ENCODE data around the gene IRX4. TPM values are rescaled to one million over a fixed set of nuclear protein-coding genes. Genes with fewer than 3 reads are reported as not detected.

Gene IRX4
- total and polyA plus RNA-seq, 4 donors, result not detected

- Histone ChIP-seq H3K4me3 (ENCODE audit: low read length in 2 of 2) (no peak overlapping the region), H3K9me3 (ENCODE audit: control insufficient read depth, low read length) (no peaks in the 10 kb centered on the region), H3K36me3 (ENCODE audit: control insufficient read depth in 1 of 2, insufficient read depth in 2 of 2, low read length in 1 of 2) (no peaks in the 10 kb centered on the region), H3K27ac (ENCODE audit: low read depth in 1 of 2, low read length in 2 of 2) (no peak overlapping the region), H3K4me1 (ENCODE audit: control insufficient read depth in 1 of 2, insufficient read depth in 2 of 2, low read length in 2 of 2) (no peaks in the 10 kb centered on the region), H3K27me3 (ENCODE audit: control insufficient read depth in 1 of 2, insufficient read depth in 2 of 2, low read length in 1 of 2) (no peaks in the 10 kb centered on the region)
- peak in 1 of 2 donors; percentile 66 for DNase-seq
- 58 to 60% methylated on average over 21 of the region's 21 CpGs for WGBS, 2 donors
- ATAC-seq (ENCODE audit: low FRiP score), result no peak
- intact Hi-C loops (cut with DNase I), result no loop called here
Measured at GRCh38 chr5:1834721-1835429, 47.9 kb downstream of the IRX4 start.

- intact Hi-C loops (cut with DNase I), result no loop called here
- no peaks in the 10 kb centered on the region for H3K9me3 ChIP-seq (ENCODE audit: control insufficient read depth, low read length)
- no peaks in the 10 kb centered on the region for H3K27me3 ChIP-seq (ENCODE audit: control insufficient read depth in 1 of 2, insufficient read depth in 2 of 2, low read length in 1 of 2)
- no peaks in the 10 kb centered on the region for H3K36me3 ChIP-seq (ENCODE audit: control insufficient read depth in 1 of 2, insufficient read depth in 2 of 2, low read length in 1 of 2)
- no peaks in the 10 kb centered on the region for H3K4me1 ChIP-seq (ENCODE audit: control insufficient read depth in 1 of 2, insufficient read depth in 2 of 2, low read length in 2 of 2)
- 66 to 69% methylated on average over 21 to 22 of the region's 22 CpGs for WGBS, 2 donors
- H3K27ac ChIP-seq (ENCODE audit: low read depth in 1 of 2, low read length in 2 of 2), result no peak overlapping the region
- H3K4me3 ChIP-seq (ENCODE audit: low read length in 2 of 2), result no peak overlapping the region
- DNase-seq, result peak in 1 of 2 donors; percentile 68
- no peak for ATAC-seq (ENCODE audit: low FRiP score)
Measured at GRCh38 chr5:1834022-1834551, 48.6 kb downstream of the IRX4 start.

GRCh38 chr5:1833264-1834021 is 49.3 kb downstream of the IRX4 start:
- Histone ChIP-seq H3K36me3 (ENCODE audit: control insufficient read depth in 1 of 2, insufficient read depth in 2 of 2, low read length in 1 of 2) (no peaks in the 10 kb centered on the region), H3K4me3 (ENCODE audit: low read length in 2 of 2) (no peak overlapping the region), H3K4me1 (ENCODE audit: control insufficient read depth in 1 of 2, insufficient read depth in 2 of 2, low read length in 2 of 2) (no peaks in the 10 kb centered on the region), H3K9me3 (ENCODE audit: control insufficient read depth, low read length) (no peaks in the 10 kb centered on the region), H3K27me3 (ENCODE audit: control insufficient read depth in 1 of 2, insufficient read depth in 2 of 2, low read length in 1 of 2) (no peaks in the 10 kb centered on the region), H3K27ac (ENCODE audit: low read depth in 1 of 2, low read length in 2 of 2) (no peak overlapping the region)
- ATAC-seq (ENCODE audit: low FRiP score), result no peak
- intact Hi-C loops (cut with DNase I), result no loop called here
- DNase-seq, result peak in 1 of 2 donors; percentile 55
- 85 to 87% methylated on average over 16 of the region's 16 CpGs for WGBS, 2 donors

GRCh38 chr5:1832511-1833250 is 50.0 kb downstream of the IRX4 start:
- 76 to 80% methylated on average over 28 of the region's 28 CpGs for WGBS, 2 donors
- Histone ChIP-seq H3K36me3 (ENCODE audit: control insufficient read depth in 1 of 2, insufficient read depth in 2 of 2, low read length in 1 of 2) (no peaks in the 10 kb centered on the region), H3K27ac (ENCODE audit: low read depth in 1 of 2, low read length in 2 of 2) (no peak overlapping the region), H3K4me3 (ENCODE audit: low read length in 2 of 2) (no peak overlapping the region), H3K27me3 (ENCODE audit: control insufficient read depth in 1 of 2, insufficient read depth in 2 of 2, low read length in 1 of 2) (no peaks in the 10 kb centered on the region), H3K4me1 (ENCODE audit: control insufficient read depth in 1 of 2, insufficient read depth in 2 of 2, low read length in 2 of 2) (no peaks in the 10 kb centered on the region), H3K9me3 (ENCODE audit: control insufficient read depth, low read length) (no peaks in the 10 kb centered on the region)
- no peak for ATAC-seq (ENCODE audit: low FRiP score)
- intact Hi-C loops (cut with DNase I), result no loop called here
- peak in 1 of 2 donors; percentile 65 for DNase-seq

- H3K4me1 ChIP-seq (ENCODE audit: control insufficient read depth in 1 of 2, insufficient read depth in 2 of 2, low read length in 2 of 2), result no peaks in the 10 kb centered on the region
- ATAC-seq (ENCODE audit: low FRiP score) (no peak), DNase-seq (peak in 1 of 2 donors; percentile 61)
- intact Hi-C loops (cut with DNase I), result no loop called here
- H3K27ac ChIP-seq (ENCODE audit: low read depth in 1 of 2, low read length in 2 of 2), result no peak overlapping the region
- no peak overlapping the region for H3K4me3 ChIP-seq (ENCODE audit: low read length in 2 of 2)
- no peaks in the 10 kb centered on the region for H3K9me3 ChIP-seq (ENCODE audit: control insufficient read depth, low read length)
- WGBS, 2 donors, result 25 to 31% methylated on average over 14 of the region's 14 CpGs
- no peaks in the 10 kb centered on the region for H3K36me3 ChIP-seq (ENCODE audit: control insufficient read depth in 1 of 2, insufficient read depth in 2 of 2, low read length in 1 of 2)
- no peaks in the 10 kb centered on the region for H3K27me3 ChIP-seq (ENCODE audit: control insufficient read depth in 1 of 2, insufficient read depth in 2 of 2, low read length in 1 of 2)
Measured at GRCh38 chr5:1831677-1832313, 50.9 kb downstream of the IRX4 start.

GRCh38 chr5:1831257-1831656 is 51.5 kb downstream of the IRX4 start:
- Histone ChIP-seq H3K27ac (ENCODE audit: low read depth in 1 of 2, low read length in 2 of 2) (no peak overlapping the region), H3K36me3 (ENCODE audit: control insufficient read depth in 1 of 2, insufficient read depth in 2 of 2, low read length in 1 of 2) (no peaks in the 10 kb centered on the region), H3K27me3 (ENCODE audit: control insufficient read depth in 1 of 2, insufficient read depth in 2 of 2, low read length in 1 of 2) (no peaks in the 10 kb centered on the region), H3K9me3 (ENCODE audit: control insufficient read depth, low read length) (no peaks in the 10 kb centered on the region), H3K4me1 (ENCODE audit: control insufficient read depth in 1 of 2, insufficient read depth in 2 of 2, low read length in 2 of 2) (no peaks in the 10 kb centered on the region), H3K4me3 (ENCODE audit: low read length in 2 of 2) (no peak overlapping the region)
- WGBS, 2 donors, result 86 to 88% methylated on average over 11 of the region's 11 CpGs
- ATAC-seq (ENCODE audit: low FRiP score), result no peak
- peak in 1 of 2 donors; percentile 16 for DNase-seq
- intact Hi-C loops (cut with DNase I), result no loop called here

GRCh38 chr5:1830571-1831228 is 52.0 kb downstream of the IRX4 start:
- WGBS, 2 donors, result 82 to 84% methylated on average over 17 of the region's 17 CpGs
- H3K4me1 ChIP-seq (ENCODE audit: control insufficient read depth in 1 of 2, insufficient read depth in 2 of 2, low read length in 2 of 2), result no peaks in the 10 kb centered on the region
- H3K27ac ChIP-seq (ENCODE audit: low read depth in 1 of 2, low read length in 2 of 2), result no peak overlapping the region
- H3K9me3 ChIP-seq (ENCODE audit: control insufficient read depth, low read length), result no peaks in the 10 kb centered on the region
- no peaks in the 10 kb centered on the region for H3K27me3 ChIP-seq (ENCODE audit: control insufficient read depth in 1 of 2, insufficient read depth in 2 of 2, low read length in 1 of 2)
- ATAC-seq (ENCODE audit: low FRiP score) (no peak), DNase-seq (peak in 1 of 2 donors; percentile 31)
- H3K36me3 ChIP-seq (ENCODE audit: control insufficient read depth in 1 of 2, insufficient read depth in 2 of 2, low read length in 1 of 2), result no peaks in the 10 kb centered on the region
- intact Hi-C loops (cut with DNase I), result no loop called here
- no peak overlapping the region for H3K4me3 ChIP-seq (ENCODE audit: low read length in 2 of 2)

- 52 to 56% methylated on average over 18 to 39 of the region's 39 CpGs for WGBS, 2 donors
- DNase-seq, result peak in 1 of 2 donors; percentile 56
- no peak for ATAC-seq (ENCODE audit: low FRiP score)
- H3K27me3 ChIP-seq (ENCODE audit: control insufficient read depth in 1 of 2, insufficient read depth in 2 of 2, low read length in 1 of 2), result no peaks in the 10 kb centered on the region
- intact Hi-C loops (cut with DNase I), result no loop called here
- H3K27ac ChIP-seq (ENCODE audit: low read depth in 1 of 2, low read length in 2 of 2), result no peak overlapping the region
- no peaks in the 10 kb centered on the region for H3K36me3 ChIP-seq (ENCODE audit: control insufficient read depth in 1 of 2, insufficient read depth in 2 of 2, low read length in 1 of 2)
- no peaks in the 10 kb centered on the region for H3K9me3 ChIP-seq (ENCODE audit: control insufficient read depth, low read length)
- H3K4me3 ChIP-seq (ENCODE audit: low read length in 2 of 2), result no peak overlapping the region
- H3K4me1 ChIP-seq (ENCODE audit: control insufficient read depth in 1 of 2, insufficient read depth in 2 of 2, low read length in 2 of 2), result no peaks in the 10 kb centered on the region
Measured at GRCh38 chr5:1827886-1828397, 54.8 kb downstream of the IRX4 start.

All from aorta (tissue), 5 donors.